ENCODE data around the gene RRAGC. TPM values are rescaled to one million over a fixed set of nuclear protein-coding genes. Genes with fewer than 3 reads are reported as not detected.

RRAGC gene
- total and polyA plus RNA-seq, 2 donors from 2014 or later: 22.9 to 27.3 TPM

DNA sequence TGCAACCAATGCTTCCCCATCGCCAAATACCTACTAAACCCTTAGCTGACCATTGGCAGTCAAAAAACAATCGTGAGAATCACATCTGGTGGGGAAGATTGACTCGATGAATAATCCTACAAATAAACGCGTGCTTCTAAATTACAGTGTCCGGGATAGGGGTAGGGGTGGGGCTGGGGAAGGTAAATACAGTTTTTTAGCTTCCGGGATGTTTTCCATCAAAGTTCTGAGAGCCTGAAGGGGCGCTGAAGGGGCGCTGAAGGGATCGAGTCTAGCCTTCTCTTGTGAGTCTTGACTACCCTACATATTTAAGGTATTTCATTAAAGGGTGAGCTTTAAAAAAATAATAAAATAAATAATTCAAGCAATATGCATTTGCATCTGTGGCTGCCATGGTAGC is 40.5 kb downstream of the RRAGC start:
- no peak for TF ChIP-seq CTCF (IDR thresholded peaks at IDR 0.05; ENCODE audit: borderline replicate concordance, extremely low read depth, insufficient read depth)
- FAIRE-seq (no peak), DNase-seq (no peak)
- H3K27ac ChIP-seq (ENCODE audit: low read depth in 2 of 2, low read length in 2 of 2): no peak overlapping the region
- H3K9me3 ChIP-seq (ENCODE audit: control insufficient read depth in 2 of 3, insufficient read depth in 1 of 3, low read length in 3 of 3): peaks cover 0 to 8% (median 0%) of the 10 kb centered on the region in 3 donors
- peaks cover 0 to 5% (median 0%) of the 10 kb centered on the region in 3 donors for H3K4me1 ChIP-seq (ENCODE audit: control insufficient read depth in 2 of 3, insufficient read depth in 2 of 3, low read depth in 1 of 3, low read length in 3 of 3)
- no peaks in the 10 kb centered on the region for H3K36me3 ChIP-seq (ENCODE audit: control insufficient read depth in 2 of 3, insufficient read depth in 3 of 3, low read length in 3 of 3)
- intact Hi-C loops (cut with DNase I): no loop called here
- no peaks in the 10 kb centered on the region for H3K27me3 ChIP-seq (ENCODE audit: control insufficient read depth, insufficient read depth, low read length)
- no peak overlapping the region for H3K9ac ChIP-seq (ENCODE audit: low read length in 3 of 3)
- H3K4me3 ChIP-seq (ENCODE audit: low read length in 3 of 3): no peak overlapping the region

- peak; percentile 77 for TF ChIP-seq CTCF (IDR thresholded peaks at IDR 0.05; ENCODE audit: borderline replicate concordance, extremely low read depth, insufficient read depth)
- FAIRE-seq (no peak), DNase-seq (peak in 4 of 5 donors; percentile 77 to 88 (median 80))
- Histone ChIP-seq H3K4me3 (ENCODE audit: low read length in 3 of 3) (peak overlapping the region in 1 of 3 donors; percentile 49), H3K36me3 (ENCODE audit: control insufficient read depth in 2 of 3, insufficient read depth in 3 of 3, low read length in 3 of 3) (no peaks in the 10 kb centered on the region), H3K27ac (ENCODE audit: low read depth in 2 of 2, low read length in 2 of 2) (no peak overlapping the region), H3K9me3 (ENCODE audit: control insufficient read depth in 2 of 3, insufficient read depth in 1 of 3, low read length in 3 of 3) (peaks cover 0 to 8% (median 0%) of the 10 kb centered on the region in 3 donors), H3K27me3 (ENCODE audit: control insufficient read depth, insufficient read depth, low read length) (no peaks in the 10 kb centered on the region), H3K9ac (ENCODE audit: low read length in 3 of 3) (no peak overlapping the region), H3K4me1 (ENCODE audit: control insufficient read depth in 2 of 3, insufficient read depth in 2 of 3, low read depth in 1 of 3, low read length in 3 of 3) (peaks cover 0 to 5% (median 0%) of the 10 kb centered on the region in 3 donors)
- intact Hi-C loops (cut with DNase I): no loop called here
Measured at GRCh38 chr1:38818175-38818976, 41.2 kb downstream of the RRAGC start.

DNA sequence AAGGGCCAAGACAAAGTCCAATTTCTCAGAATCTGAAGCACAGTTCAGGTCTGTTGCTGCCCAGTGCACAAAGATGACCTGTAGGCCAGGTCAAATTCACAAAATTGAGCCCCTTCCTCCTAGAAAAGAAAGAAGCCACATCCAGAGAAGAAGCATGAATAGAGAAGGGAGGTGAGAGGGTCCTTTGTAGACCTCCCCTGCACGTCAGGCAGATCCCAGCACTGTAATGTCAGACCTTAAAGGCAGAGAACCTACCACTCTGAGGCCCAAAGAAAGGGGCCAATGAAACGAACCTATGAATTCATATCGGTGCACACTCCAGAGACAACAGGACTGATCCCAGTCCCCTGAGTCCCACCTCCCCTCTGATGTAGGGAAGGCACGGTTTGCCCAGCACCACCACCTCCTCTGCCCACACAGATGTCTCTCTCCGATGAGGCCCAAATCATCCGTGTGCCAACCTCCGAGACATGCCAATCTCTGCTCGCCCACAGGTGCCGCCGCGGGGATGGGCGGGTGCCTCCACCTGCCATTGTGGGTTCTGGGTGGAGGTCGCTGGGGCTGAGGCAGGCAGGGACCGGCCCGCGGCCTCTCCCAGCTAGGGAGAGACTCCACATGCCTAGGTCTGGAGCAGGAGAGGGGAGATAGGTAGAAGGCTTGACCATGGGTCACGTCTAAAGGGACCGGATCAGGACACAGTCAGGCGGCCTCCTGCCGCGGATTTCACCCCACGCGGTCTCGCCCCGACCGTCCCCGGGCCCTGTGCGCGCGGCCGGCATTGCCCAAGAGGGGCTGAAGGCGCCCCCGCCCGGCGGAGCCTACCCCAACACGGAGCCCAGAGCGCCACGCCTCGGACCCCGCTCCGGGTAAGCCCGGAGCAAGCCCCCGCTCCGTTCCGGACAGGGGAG is 42.1 kb downstream of the RRAGC start:
- H3K9me3 ChIP-seq (ENCODE audit: control insufficient read depth in 2 of 3, insufficient read depth in 1 of 3, low read length in 3 of 3): peaks cover 0 to 8% (median 0%) of the 10 kb centered on the region in 3 donors
- H3K27ac ChIP-seq (ENCODE audit: low read depth in 2 of 2, low read length in 2 of 2): no peak overlapping the region
- H3K27me3 ChIP-seq (ENCODE audit: control insufficient read depth, insufficient read depth, low read length): no peaks in the 10 kb centered on the region
- peak overlapping the region in 1 of 3 donors; percentile 49 for H3K4me3 ChIP-seq (ENCODE audit: low read length in 3 of 3)
- no peaks in the 10 kb centered on the region for H3K36me3 ChIP-seq (ENCODE audit: control insufficient read depth in 2 of 3, insufficient read depth in 3 of 3, low read length in 3 of 3)
- FAIRE-seq (no peak), DNase-seq (no peak)
- no peak for TF ChIP-seq CTCF (IDR thresholded peaks at IDR 0.05; ENCODE audit: borderline replicate concordance, extremely low read depth, insufficient read depth)
- no peak overlapping the region for H3K9ac ChIP-seq (ENCODE audit: low read length in 3 of 3)
- intact Hi-C loops (cut with DNase I): no loop called here
- peaks cover 0 to 5% (median 0%) of the 10 kb centered on the region in 3 donors for H3K4me1 ChIP-seq (ENCODE audit: control insufficient read depth in 2 of 3, insufficient read depth in 2 of 3, low read depth in 1 of 3, low read length in 3 of 3)
